HCT116 (cell line): Measurements from ENCODE around the gene NELFB. TPM values are rescaled to one million over a fixed set of nuclear protein-coding genes. Genes with fewer than 3 reads are reported as not detected.

Experiments used
- ATAC-seq: fragments of 200-7000 bp; cut with Tn5 transposase; 2 replicates; pipeline ENCODE4 v1.9.1; 2020; ENCODE audit warnings: mild to moderate bottlenecking, moderate library complexity
- BruUV-seq: library from RNA; stranded (reverse); fragments of 400-500 nt; replicated peaks from 2 replicates; lab custom pipeline; 2021; lab: Mats Ljungman, UMichigan
- CTCF ChIA-PET: fragments of 300-600 bp; sonication (Branson Sonifier 250); formaldehyde crosslinking; loops from one replicate; lab custom pipeline; 2021; ENCODE audit warnings: antibody characterized with exemption; lab: Charles Lee
- POLR2A ChIA-PET: fragments of 300-600, 350-600 bp; sonication (Branson Sonifier 250); formaldehyde crosslinking; loops from one replicate; lab custom pipeline; 2021; ENCODE audit warnings: antibody characterized with exemption; lab: Charles Lee
- RAD21 ChIA-PET, 2 experiments: fragments of 300-600 bp; sonication (Branson Sonifier 250); formaldehyde crosslinking; loops; one replicate each; lab custom pipeline; 2023; ENCODE audit warnings: low total read pairs in 2 of 2; ENCODE audit not compliant: uncharacterized antibody in 2 of 2, unreplicated experiment in 2 of 2, low non-redundant PET in 1 of 2; lab: Charles Lee
- DNase-seq: peaks from one replicate; pipeline ENCODE4 v3.0.0-alpha.2; 2010; ENCODE audit warnings: low read depth, low spot score
- H2AFZ ChIP-seq: fragments of 200-600 bp; shearing (Covaris generic), sonication (generic); 2 replicates; pipeline ENCODE4 v1.6.1; 2017; ENCODE audit warnings: low read depth, mixed run types, mixed read lengths, antibody characterized with exemption, low read length; ENCODE audit not compliant: poor library complexity, severe bottlenecking
- H3K27ac ChIP-seq: 2 replicates; pipeline ENCODE4 v1.5.1; 2012; ENCODE audit warnings: low read depth, low read length
- H3K27me3 ChIP-seq: fragments of 200-600 bp; sonication (generic); 2 replicates; pipeline ENCODE4 v1.6.1; 2016; ENCODE audit warnings: mixed run types, low read length, mixed read lengths; ENCODE audit not compliant: insufficient read depth
- H3K36me3 ChIP-seq, 2 experiments: fragments of 200-500 bp in 1 of 2; fragments of 200-600 bp in 1 of 2; sonication (Bioruptor generic) in 1 of 2; sonication (generic) in 1 of 2; 2 replicates each; pipeline versions ENCODE4 v1.5.1 to v1.6.1; 2014 to 2016; ENCODE audit warnings: low read length in 2 of 2, inconsistent platforms in 1 of 2, mixed read lengths in 1 of 2, mixed run types in 1 of 2; ENCODE audit not compliant: insufficient read depth in 2 of 2, control insufficient read depth in 1 of 2
- H3K4me1 ChIP-seq, 2 experiments: fragments of 200-600 bp in 1 of 2; sonication (generic) in 1 of 2; 2 replicates each; pipeline versions ENCODE4 v1.5.1 to v1.6.1; 2012 to 2017; ENCODE audit warnings: low read length in 2 of 2, inconsistent platforms in 1 of 2, mild to moderate bottlenecking in 1 of 2, mixed read lengths in 1 of 2, mixed run types in 1 of 2, moderate library complexity in 1 of 2; ENCODE audit not compliant: insufficient read depth in 2 of 2, control insufficient read depth in 1 of 2
- H3K4me2 ChIP-seq: fragments of 200-600 bp; sonication (generic); 2 replicates; pipeline ENCODE4 v1.6.1; 2017; ENCODE audit warnings: mixed run types, low read length, mixed read lengths
- H3K4me3 ChIP-seq, 2 experiments: fragments of 200-600 bp in 1 of 2; sonication (generic) in 1 of 2; replicated peaks in 1 of 2; 2 replicates each; pipeline ENCODE4 v1.5.1; 2011 to 2016; ENCODE audit warnings: low read length in 2 of 2, control low read depth in 1 of 2, low read depth in 1 of 2, mild to moderate bottlenecking in 1 of 2, mixed read lengths in 1 of 2, mixed run types in 1 of 2
- H3K79me2 ChIP-seq: fragments of 200-600 bp; sonication (generic); 2 replicates; pipeline ENCODE4 v1.6.1; 2017; ENCODE audit warnings: mild to moderate bottlenecking, mixed run types, low read length, moderate library complexity, mixed read lengths; ENCODE audit not compliant: insufficient read depth
- H3K9ac ChIP-seq: fragments of 200-600 bp; sonication (generic); 2 replicates; pipeline ENCODE4 v1.6.1; 2016; ENCODE audit warnings: low read length, mixed read lengths
- H3K9me2 ChIP-seq: fragments of 200-600 bp; sonication (generic), shearing (Covaris generic); 2 replicates; pipeline ENCODE4 v1.6.1; 2017; ENCODE audit warnings: mixed run types, mild to moderate bottlenecking, moderate library complexity; ENCODE audit not compliant: insufficient read depth
- H3K9me3 ChIP-seq, 2 experiments: fragments of 200-500 bp in 1 of 2; fragments of 200-600 bp in 1 of 2; sonication (Bioruptor generic) in 1 of 2; sonication (generic) in 1 of 2; 2 replicates each; pipeline ENCODE4 v1.6.1; 2014 to 2017; ENCODE audit warnings: low read length in 2 of 2, mixed read lengths in 2 of 2, inconsistent platforms in 1 of 2, low read depth in 1 of 2, mild to moderate bottlenecking in 1 of 2, mixed run types in 1 of 2, moderate library complexity in 1 of 2; ENCODE audit not compliant: control insufficient read depth in 1 of 2, insufficient read depth in 1 of 2
- H4K20me1 ChIP-seq: fragments of 200-600 bp; sonication (generic), shearing (Covaris generic); 2 replicates; pipeline ENCODE4 v1.6.1; 2017; ENCODE audit warnings: mixed run types, mild to moderate bottlenecking, moderate library complexity; ENCODE audit not compliant: insufficient read depth
- CBX3 ChIP-seq: IDR thresholded peaks from 2 replicates; pipeline ENCODE4 v1.6.1; 2012; ENCODE audit warnings: low read depth
- EZH2phosphoT487 ChIP-seq: fragments of 200-600 bp; IDR thresholded peaks from 2 replicates; pipeline ENCODE4 v1.6.1; 2018; ENCODE audit warnings: antibody characterized with exemption, borderline replicate concordance
- FOSL1 ChIP-seq: IDR thresholded peaks from 2 replicates; pipeline ENCODE4 v1.6.1; 2012; ENCODE audit warnings: low read depth
- POLR2AphosphoS5 ChIP-seq: IDR thresholded peaks from 2 replicates; pipeline ENCODE4 v1.6.1; 2011; ENCODE audit warnings: mild to moderate bottlenecking, low read depth, low read length, moderate library complexity
- SRF ChIP-seq: IDR thresholded peaks from 2 replicates; pipeline ENCODE4 v1.6.1; 2012; ENCODE audit warnings: low read depth
- TCF7L2 ChIP-seq: IDR thresholded peaks from 2 replicates; pipeline ENCODE4 v1.7.0; 2011; ENCODE audit warnings: borderline replicate concordance, inconsistent platforms; ENCODE audit not compliant: insufficient read depth, insufficient read length; ENCODE audit errors: extremely low read depth
- intact Hi-C: fragments of 100-400 bp; cut with micrococcal nuclease; formaldehyde crosslinking; loops from 2 replicates; pipeline ENCODE4 v1.10.0; 2022
- total RNA-seq: library from RNA; stranded (reverse); gene quantifications from one replicate; pipeline ENCODE4 v1.2.1, GENCODE V29; 2021; ENCODE audit not compliant: unreplicated experiment
- TF ChIP-seq, protein P1 (sequence below): IDR thresholded peaks from 2 replicates; pipeline ENCODE4 v1.6.1; 2011; ENCODE audit warnings: mild to moderate bottlenecking, low read length, moderate library complexity; ENCODE audit not compliant: insufficient replicate concordance; ENCODE audit errors: extremely low read depth

The NELFB gene
- total RNA-seq, 1 experiment from 2014 or later = 86.4 TPM

DNA sequence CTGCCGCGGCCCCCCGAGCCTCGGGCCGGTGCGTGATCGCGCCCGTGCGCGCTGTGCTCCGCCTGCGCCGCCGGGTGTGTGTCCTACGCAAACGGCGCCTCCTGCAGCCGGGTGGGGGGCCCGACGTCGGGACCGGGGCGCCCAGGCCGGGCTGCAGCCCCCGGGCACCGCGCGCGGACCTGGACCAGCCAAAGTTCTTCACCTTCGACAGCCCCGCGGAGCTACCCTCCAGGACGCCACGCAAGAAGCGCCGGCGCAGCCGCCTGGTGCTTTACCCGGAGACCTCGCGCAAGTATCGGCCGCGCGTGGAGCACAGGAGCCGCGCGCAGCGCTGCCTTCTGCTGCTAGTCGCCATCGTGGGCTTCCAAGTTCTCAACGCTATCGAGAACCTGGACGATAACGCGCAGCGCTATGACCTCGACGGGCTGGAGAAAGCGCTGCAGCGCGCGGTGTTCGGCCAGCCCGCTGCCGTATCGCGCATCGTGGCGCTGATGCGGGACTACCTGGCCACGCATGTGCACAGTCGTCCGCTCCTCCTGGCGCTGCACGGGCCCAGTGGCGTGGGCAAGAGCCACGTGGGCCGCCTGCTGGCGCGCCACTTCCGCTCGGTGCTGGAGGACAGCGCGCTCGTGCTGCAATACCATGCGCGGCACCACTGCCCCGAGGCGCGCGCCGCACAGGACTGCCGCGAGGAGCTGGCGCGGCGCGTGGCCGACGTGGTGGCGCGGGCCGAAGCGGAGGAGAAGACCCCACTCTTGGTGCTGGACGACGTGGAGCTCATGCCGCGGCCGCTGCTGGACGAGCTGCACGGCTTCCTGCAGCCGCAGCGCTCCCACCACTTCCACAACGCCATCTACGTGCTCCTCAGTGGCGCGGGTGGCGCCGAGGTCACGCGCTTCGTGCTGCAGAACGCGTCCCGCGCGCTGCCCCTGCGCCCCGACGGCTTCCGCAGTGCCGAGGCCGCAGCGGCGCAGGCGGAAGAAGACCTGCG is 23.9 kb downstream of the NELFB start:
- Histone ChIP-seq H3K9ac (no peak overlapping the region), H3K9me2 (no peaks in the 10 kb centered on the region), H4K20me1 (no peaks in the 10 kb centered on the region), H3K4me2 (peak overlapping the region; percentile 85), H3K4me3 (peak overlapping the region; percentile 80 to 90), H3K27me3 (no peaks in the 10 kb centered on the region), H3K27ac (peak overlapping the region; percentile 96; the same call in 1 of the 2 replicates), H3K36me3 (peaks cover 0 to 13% of the 10 kb centered on the region in 2 experiments; a peak in 3 of 4 replicates), H2AFZ (no peak overlapping the region)
- DNase-seq = no peak
- intact Hi-C loops = no loop called here
- ATAC-seq = no peak
- RAD21 ChIA-PET = no interaction called here
- CTCF ChIA-PET = no interaction called here
- no peak for TF ChIP-seq TCF7L2
- no peak for TF ChIP-seq FOSL1
- TF ChIP-seq, protein P1, sequence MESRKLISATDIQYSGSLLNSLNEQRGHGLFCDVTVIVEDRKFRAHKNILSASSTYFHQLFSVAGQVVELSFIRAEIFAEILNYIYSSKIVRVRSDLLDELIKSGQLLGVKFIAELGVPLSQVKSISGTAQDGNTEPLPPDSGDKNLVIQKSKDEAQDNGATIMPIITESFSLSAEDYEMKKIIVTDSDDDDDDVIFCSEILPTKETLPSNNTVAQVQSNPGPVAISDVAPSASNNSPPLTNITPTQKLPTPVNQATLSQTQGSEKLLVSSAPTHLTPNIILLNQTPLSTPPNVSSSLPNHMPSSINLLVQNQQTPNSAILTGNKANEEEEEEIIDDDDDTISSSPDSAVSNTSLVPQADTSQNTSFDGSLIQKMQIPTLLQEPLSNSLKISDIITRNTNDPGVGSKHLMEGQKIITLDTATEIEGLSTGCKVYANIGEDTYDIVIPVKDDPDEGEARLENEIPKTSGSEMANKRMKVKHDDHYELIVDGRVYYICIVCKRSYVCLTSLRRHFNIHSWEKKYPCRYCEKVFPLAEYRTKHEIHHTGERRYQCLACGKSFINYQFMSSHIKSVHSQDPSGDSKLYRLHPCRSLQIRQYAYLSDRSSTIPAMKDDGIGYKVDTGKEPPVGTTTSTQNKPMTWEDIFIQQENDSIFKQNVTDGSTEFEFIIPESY = no peak
- no peak for TF ChIP-seq SRF
- TF ChIP-seq CBX3 = no peak
- no peak for TF ChIP-seq EZH2phosphoT487
- no peak for TF ChIP-seq POLR2AphosphoS5
- TF ChIP-seq, all 23 proteins: peak for 0
- BruUV-seq = no TSS peak
- no peaks in the 10 kb centered on the region for H3K9me3 ChIP-seq
- POLR2A ChIA-PET = no interaction called here
- H3K79me2 ChIP-seq = peaks cover 34% of the 10 kb centered on the region
- H3K4me1 ChIP-seq = peaks cover 27 to 42% of the 10 kb centered on the region in 2 experiments
